ENCODE measurements around the gene FREM2.

GRCh38 chr13:38819053-38819452 is 132.2 kb downstream of the FREM2 start:
- TF ChIP-seq CTCF (IDR thresholded peaks at IDR 0.05) = no peak
- no peak for TF ChIP-seq POLR2A (IDR thresholded peaks at IDR 0.05)
- no peak for TF ChIP-seq POLR2AphosphoS5 (IDR thresholded peaks at IDR 0.05)

All from suprapubic skin (tissue), 4 donors.